ENCODE measurements around the gene HSPE1. TPM values are rescaled to one million over a fixed set of nuclear protein-coding genes. Genes with fewer than 3 reads are reported as not detected.

HSPE1 gene
- total RNA-seq, 1 donor: 23.5 TPM

Small RNA genes within 50 kb of the gene (small RNA-seq; reads per million reads assigned to genes)
- not detected for gene AC020550.1

Other genes starting within 250 kb of the HSPE1 start
- 44.5 and 56.3 TPM in 2 replicates for gene ANKRD44, start 189.6 kb upstream of the HSPE1 start, total RNA-seq
- gene SF3B1, start 65.4 kb upstream of the HSPE1 start, total RNA-seq: 241 and 253 TPM in 2 replicates
- gene COQ10B, start 46.8 kb upstream of the HSPE1 start, total RNA-seq: 43.9 and 48.1 TPM in 2 replicates
- 117 and 121 TPM in 2 replicates for gene HSPD1, start 539 bp upstream of the HSPE1 start, total RNA-seq
- 26.4 and 33.3 TPM in 2 replicates for gene MOB4, start 15.7 kb downstream of the HSPE1 start, total RNA-seq
- 14.5 and 18.6 TPM in 2 replicates for gene RFTN2, start 175.2 kb downstream of the HSPE1 start, total RNA-seq
- gene MARS2, start 205.0 kb downstream of the HSPE1 start, total RNA-seq: 3.2 and 3.3 TPM in 2 replicates